LNCAP (cell line): ENCODE results near the gene PRR13.

Source experiments
- CTCF ChIP-seq: fragments of 450-650 bp; IDR thresholded peaks from 2 replicates; pipeline ENCODE4 v1.5.1; 2017; ENCODE audit warnings: mild to moderate bottlenecking

Gene PRR13

GRCh38 chr12:53492830-53493609, 51.5 kb downstream of the PRR13 start:
- TF ChIP-seq CTCF, result no peak

GRCh38 chr12:53493610-53494391, 52.3 kb downstream of the PRR13 start:
- TF ChIP-seq CTCF, result no peak
